ENCODE results near the gene FBXO38. TPM values are rescaled to one million over a fixed set of nuclear protein-coding genes. Genes with fewer than 3 reads are reported as not detected.

Gene FBXO38
- polyA plus RNA-seq, 1 of the 3 experiments (the other 2 are of a cell fraction) = 15.5 TPM

DNA sequence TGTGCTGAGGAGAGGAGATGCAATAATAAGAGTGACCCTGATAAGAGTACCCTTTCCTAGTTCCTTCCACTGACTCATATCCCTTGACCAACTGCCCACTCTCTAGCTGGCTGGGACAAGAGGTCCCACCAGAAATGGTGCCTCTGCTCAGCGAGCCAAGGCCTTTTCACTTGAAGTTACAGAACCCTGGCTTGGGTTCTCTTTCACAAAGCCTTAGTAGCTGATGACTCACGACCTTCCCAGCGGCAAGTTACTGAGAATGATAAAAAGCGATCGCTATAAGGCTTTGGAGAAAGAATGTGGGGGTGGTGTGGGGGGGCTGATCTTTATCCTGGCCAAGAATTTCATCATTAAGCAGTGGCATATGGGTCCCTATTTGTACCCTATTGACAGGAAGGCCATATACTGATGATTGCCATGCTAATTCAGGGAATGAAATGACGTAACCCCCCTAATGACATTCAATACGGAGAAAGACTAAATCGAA, 90.3 kb downstream of the FBXO38 start:
- H3K27ac ChIP-seq (ENCODE audit: low read depth in 2 of 2, low read length in 1 of 2) = peak overlapping the region in 1 of 2 experiments; percentile 73; a peak in 2 of 4 replicates
- H3K4me2 ChIP-seq = no peak overlapping the region
- no peaks in the 10 kb centered on the region for H3K9me2 ChIP-seq
- no peaks in the 10 kb centered on the region for H3K27me3 ChIP-seq (ENCODE audit: insufficient read depth)
- WGBS (ENCODE audit: low lambda C conversion rate) = 67% methylated on average over 8 of the region's 8 CpGs
- CTCF ChIA-PET = interaction anchor here (0.7 kb wide), 1 partner anchor 561 kb away, joined by 3 read pairs; no protein-coding TSS in a partner anchor
- H2AFZ ChIP-seq (ENCODE audit: low read depth) = no peak overlapping the region
- peaks cover 3 to 4% of the 10 kb centered on the region in 2 experiments; a peak in 1 of 4 replicates for H3K4me1 ChIP-seq (ENCODE audit: control insufficient read depth in 1 of 2, insufficient read depth in 2 of 2, low read depth in 1 of 2, low read length in 1 of 2)
- H4K20me1 ChIP-seq (ENCODE audit: insufficient read depth) = no peaks in the 10 kb centered on the region
- no peak for DNase-seq
- H3K9ac ChIP-seq = no peak overlapping the region
- H3K4me3 ChIP-seq (ENCODE audit: low read depth in 2 of 2, low read length in 1 of 2) = 0 out of 4 replicates have a peak overlapping the region, but pooled peaks of 1 of the 2 experiments have one; percentile 8
- no peaks in the 10 kb centered on the region for H3K79me2 ChIP-seq (ENCODE audit: insufficient read depth)
- H3F3A ChIP-seq (replicated peaks; ENCODE audit: insufficient read depth) = peaks cover 25% of the 10 kb centered on the region
- TF ChIP-seq, protein P1, sequence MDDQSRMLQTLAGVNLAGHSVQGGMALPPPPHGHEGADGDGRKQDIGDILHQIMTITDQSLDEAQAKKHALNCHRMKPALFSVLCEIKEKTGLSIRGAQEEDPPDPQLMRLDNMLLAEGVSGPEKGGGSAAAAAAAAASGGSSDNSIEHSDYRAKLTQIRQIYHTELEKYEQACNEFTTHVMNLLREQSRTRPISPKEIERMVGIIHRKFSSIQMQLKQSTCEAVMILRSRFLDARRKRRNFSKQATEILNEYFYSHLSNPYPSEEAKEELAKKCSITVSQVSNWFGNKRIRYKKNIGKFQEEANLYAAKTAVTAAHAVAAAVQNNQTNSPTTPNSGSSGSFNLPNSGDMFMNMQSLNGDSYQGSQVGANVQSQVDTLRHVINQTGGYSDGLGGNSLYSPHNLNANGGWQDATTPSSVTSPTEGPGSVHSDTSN (IDR thresholded peaks at IDR 0.05) = no peak
- TF ChIP-seq, protein P2, sequence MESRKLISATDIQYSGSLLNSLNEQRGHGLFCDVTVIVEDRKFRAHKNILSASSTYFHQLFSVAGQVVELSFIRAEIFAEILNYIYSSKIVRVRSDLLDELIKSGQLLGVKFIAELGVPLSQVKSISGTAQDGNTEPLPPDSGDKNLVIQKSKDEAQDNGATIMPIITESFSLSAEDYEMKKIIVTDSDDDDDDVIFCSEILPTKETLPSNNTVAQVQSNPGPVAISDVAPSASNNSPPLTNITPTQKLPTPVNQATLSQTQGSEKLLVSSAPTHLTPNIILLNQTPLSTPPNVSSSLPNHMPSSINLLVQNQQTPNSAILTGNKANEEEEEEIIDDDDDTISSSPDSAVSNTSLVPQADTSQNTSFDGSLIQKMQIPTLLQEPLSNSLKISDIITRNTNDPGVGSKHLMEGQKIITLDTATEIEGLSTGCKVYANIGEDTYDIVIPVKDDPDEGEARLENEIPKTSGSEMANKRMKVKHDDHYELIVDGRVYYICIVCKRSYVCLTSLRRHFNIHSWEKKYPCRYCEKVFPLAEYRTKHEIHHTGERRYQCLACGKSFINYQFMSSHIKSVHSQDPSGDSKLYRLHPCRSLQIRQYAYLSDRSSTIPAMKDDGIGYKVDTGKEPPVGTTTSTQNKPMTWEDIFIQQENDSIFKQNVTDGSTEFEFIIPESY (IDR thresholded peaks at IDR 0.05; ENCODE audit: borderline replicate concordance, low read depth) = no peak
- no peak for TF ChIP-seq MXI1 (IDR thresholded peaks at IDR 0.05; ENCODE audit: low read depth, low read length)
- TF ChIP-seq, protein P3, sequence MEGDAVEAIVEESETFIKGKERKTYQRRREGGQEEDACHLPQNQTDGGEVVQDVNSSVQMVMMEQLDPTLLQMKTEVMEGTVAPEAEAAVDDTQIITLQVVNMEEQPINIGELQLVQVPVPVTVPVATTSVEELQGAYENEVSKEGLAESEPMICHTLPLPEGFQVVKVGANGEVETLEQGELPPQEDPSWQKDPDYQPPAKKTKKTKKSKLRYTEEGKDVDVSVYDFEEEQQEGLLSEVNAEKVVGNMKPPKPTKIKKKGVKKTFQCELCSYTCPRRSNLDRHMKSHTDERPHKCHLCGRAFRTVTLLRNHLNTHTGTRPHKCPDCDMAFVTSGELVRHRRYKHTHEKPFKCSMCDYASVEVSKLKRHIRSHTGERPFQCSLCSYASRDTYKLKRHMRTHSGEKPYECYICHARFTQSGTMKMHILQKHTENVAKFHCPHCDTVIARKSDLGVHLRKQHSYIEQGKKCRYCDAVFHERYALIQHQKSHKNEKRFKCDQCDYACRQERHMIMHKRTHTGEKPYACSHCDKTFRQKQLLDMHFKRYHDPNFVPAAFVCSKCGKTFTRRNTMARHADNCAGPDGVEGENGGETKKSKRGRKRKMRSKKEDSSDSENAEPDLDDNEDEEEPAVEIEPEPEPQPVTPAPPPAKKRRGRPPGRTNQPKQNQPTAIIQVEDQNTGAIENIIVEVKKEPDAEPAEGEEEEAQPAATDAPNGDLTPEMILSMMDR (IDR thresholded peaks at IDR 0.05) = no peak
- no peak for TF ChIP-seq CHD2 (IDR thresholded peaks at IDR 0.05; ENCODE audit: low read length, partially characterized antibody)
- TF ChIP-seq JUND (IDR thresholded peaks at IDR 0.05) = peak; percentile 36
- TF ChIP-seq FOSL2 (IDR thresholded peaks at IDR 0.05; ENCODE audit: borderline replicate concordance, low read depth) = peak; percentile 24; the same call in 1 of the 2 replicates
- TF ChIP-seq NFIC (IDR thresholded peaks at IDR 0.05; ENCODE audit: borderline replicate concordance) = peak; percentile 16; the same call in 1 of the 2 replicates
- no peaks in the 10 kb centered on the region for H3K9me3 ChIP-seq
- no peaks in the 10 kb centered on the region for H3K36me3 ChIP-seq (replicated peaks in 1 of 2; ENCODE audit: control insufficient read depth in 1 of 2, insufficient read depth in 2 of 2, low read length in 1 of 2)
- POLR2A ChIA-PET = no interaction called here

DNA sequence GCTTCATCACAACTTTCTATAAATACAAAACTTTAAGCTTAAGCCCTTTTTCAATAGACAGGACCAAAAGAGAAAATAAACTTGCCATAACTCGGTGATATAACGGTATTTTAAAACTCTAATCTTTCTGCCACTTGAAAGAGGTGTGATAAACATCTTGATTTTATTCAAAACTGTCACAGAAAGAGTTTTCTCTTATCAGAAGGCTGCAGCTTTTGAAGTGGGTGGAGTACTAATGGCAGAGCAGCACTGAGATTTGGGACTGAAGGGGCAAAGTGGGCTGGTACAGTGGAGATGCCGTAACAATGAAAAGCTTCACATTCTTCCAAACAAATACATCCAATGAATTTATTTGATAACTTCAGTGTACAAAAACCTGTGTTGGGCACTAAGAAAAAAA, 92.5 kb downstream of the FBXO38 start:
- Histone ChIP-seq H3K4me2 (no peak overlapping the region), H3K9ac (no peak overlapping the region), H3K9me3 (no peaks in the 10 kb centered on the region), H3K9me2 (no peaks in the 10 kb centered on the region), H3K4me3 (ENCODE audit: low read depth in 2 of 2, low read length in 1 of 2) (no peak overlapping the region), H4K20me1 (ENCODE audit: insufficient read depth) (no peaks in the 10 kb centered on the region), H2AFZ (ENCODE audit: low read depth) (no peak overlapping the region), H3K27ac (ENCODE audit: low read depth in 2 of 2, low read length in 1 of 2) (no peak overlapping the region), H3K27me3 (ENCODE audit: insufficient read depth) (no peaks in the 10 kb centered on the region), H3K36me3 (replicated peaks in 1 of 2; ENCODE audit: control insufficient read depth in 1 of 2, insufficient read depth in 2 of 2, low read length in 1 of 2) (no peaks in the 10 kb centered on the region), H3K4me1 (ENCODE audit: control insufficient read depth in 1 of 2, insufficient read depth in 2 of 2, low read depth in 1 of 2, low read length in 1 of 2) (no peaks in the 10 kb centered on the region), H3K79me2 (ENCODE audit: insufficient read depth) (no peaks in the 10 kb centered on the region), H3F3A (replicated peaks; ENCODE audit: insufficient read depth) (peaks cover 3% of the 10 kb centered on the region)
- POLR2A ChIA-PET = no interaction called here
- no peak for DNase-seq
- CTCF ChIA-PET = interaction anchor here (0.6 to 3.4 kb wide), 4 partner anchors 20 to 254 kb away, joined by 3 to 14 read pairs (median 4); no protein-coding TSS in a partner anchor
- WGBS (ENCODE audit: low lambda C conversion rate) = 66% methylated on average over 3 of the region's 3 CpGs
- TF ChIP-seq FOSL2 (IDR thresholded peaks at IDR 0.05; ENCODE audit: borderline replicate concordance, low read depth) (no peak), GATA2 (CRISPR knock-in tag; IDR thresholded peaks at IDR 0.05) (no peak), FOXM1 (IDR thresholded peaks at IDR 0.05; ENCODE audit: low read depth) (no peak), GABPA (IDR thresholded peaks at IDR 0.05; ENCODE audit: low read depth) (no peak), TCF12 (IDR thresholded peaks at IDR 0.05) (no peak), RFX5 (IDR thresholded peaks at IDR 0.05; ENCODE audit: low read length) (no peak), SIN3A (IDR thresholded peaks at IDR 0.05; ENCODE audit: borderline replicate concordance, low read depth, low read length) (no peak), ELF1 (IDR thresholded peaks at IDR 0.05) (no peak), NFIC (IDR thresholded peaks at IDR 0.05; ENCODE audit: borderline replicate concordance) (no peak), EP300 (IDR thresholded peaks at IDR 0.05; ENCODE audit: borderline replicate concordance in 1 of 2, low read depth in 1 of 2, low read length in 1 of 2) (no peak), RXRA (IDR thresholded peaks at IDR 0.05; ENCODE audit: borderline replicate concordance, low read depth) (no peak)
- TF ChIP-seq, protein P4, sequence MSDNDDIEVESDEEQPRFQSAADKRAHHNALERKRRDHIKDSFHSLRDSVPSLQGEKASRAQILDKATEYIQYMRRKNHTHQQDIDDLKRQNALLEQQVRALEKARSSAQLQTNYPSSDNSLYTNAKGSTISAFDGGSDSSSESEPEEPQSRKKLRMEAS (IDR thresholded peaks at IDR 0.05; ENCODE audit: low read depth) = no peak
- TF ChIP-seq, protein P3 (IDR thresholded peaks at IDR 0.05) = no peak
- TF ChIP-seq, protein P1 (IDR thresholded peaks at IDR 0.05) = no peak
